Measurements from ENCODE around the gene KCNAB2.
"Not testable (repeated sequence)": the region's sequence is repeated elsewhere in the genome, so short reads cannot be mapped to it uniquely, and the experiment has no call there.

KCNAB2 gene

GRCh38 chr1:6016191-6016865 lies 29.4 kb upstream of the KCNAB2 start:
- no peak for TF ChIP-seq CTCF (conservative IDR thresholded peaks at IDR 0.05; ENCODE audit: low read depth)
- H3K27ac ChIP-seq, result peak overlapping the region; percentile 77
- DNase-seq (ENCODE audit: low spot score), result peak; percentile 95
- ChIA-PET CTCF (interaction anchor here (0.6 to 0.7 kb wide), 2 partner anchors 338 to 397 kb away, joined by 4 to 5 read pairs; no protein-coding TSS in a partner anchor), POLR2A (ENCODE audit: low non-redundant PET) (interaction anchor here (0.6 kb wide), 1 partner anchor 13 kb away, joined by 3 read pairs; no protein-coding TSS in a partner anchor)

GRCh38 chr1:6017654-6018053 lies 28.0 kb upstream of the KCNAB2 start:
- peak overlapping the region; percentile 77 for H3K27ac ChIP-seq
- CTCF ChIA-PET, result interaction anchor here (0.6 kb wide), 1 partner anchor 1251 kb away, joined by 4 read pairs; no protein-coding TSS in a partner anchor
- POLR2A ChIA-PET (ENCODE audit: low non-redundant PET), result not testable (repeated sequence)

GRCh38 chr1:6019166-6019845 lies 26.4 kb upstream of the KCNAB2 start:
- ChIA-PET POLR2A (ENCODE audit: low non-redundant PET) (no interaction called here), CTCF (interaction anchor here (0.6 kb wide), 1 partner anchor 66 kb away, joined by 5 read pairs; no protein-coding TSS in a partner anchor)
- no peak overlapping the region for H3K27ac ChIP-seq
- no peak for DNase-seq (ENCODE audit: low spot score)
- TF ChIP-seq CTCF (conservative IDR thresholded peaks at IDR 0.05; ENCODE audit: low read depth), result no peak

More at GRCh38 chr1:6017654-6018053, 28.0 kb upstream of the KCNAB2 start:
- not testable (repeated sequence) for DNase-seq (ENCODE audit: low spot score)

- CTCF ChIA-PET, result no interaction called here
- TF ChIP-seq CTCF (conservative IDR thresholded peaks at IDR 0.05; ENCODE audit: low read depth), result no peak
- POLR2A ChIA-PET (ENCODE audit: low non-redundant PET), result no interaction called here
- DNase-seq (ENCODE audit: low spot score), result no peak
- H3K27ac ChIP-seq, result no peak overlapping the region
These were observed 23.5 kb upstream of the KCNAB2 start for GRCh38 chr1:6022193-6022592.

- TF ChIP-seq CTCF (conservative IDR thresholded peaks at IDR 0.05; ENCODE audit: low read depth), result no peak
- ChIA-PET POLR2A (ENCODE audit: low non-redundant PET) (no interaction called here), CTCF (interaction anchor here (0.6 to 2.5 kb wide), 2 partner anchors 11 to 187 kb away, joined by 7 read pairs; no protein-coding TSS in a partner anchor)
- DNase-seq (ENCODE audit: low spot score), result no peak
- H3K27ac ChIP-seq, result no peak overlapping the region
These were observed 22.3 kb upstream of the KCNAB2 start for GRCh38 chr1:6023346-6023745.

- ChIA-PET CTCF (interaction anchor here (1.0 to 2.5 kb wide), 3 partner anchors 10 to 29 kb away, joined by 3 to 7 read pairs (median 4); no protein-coding TSS in a partner anchor), POLR2A (ENCODE audit: low non-redundant PET) (no interaction called here)
- TF ChIP-seq CTCF (conservative IDR thresholded peaks at IDR 0.05; ENCODE audit: low read depth), result no peak
- peak overlapping the region; percentile 94 for H3K27ac ChIP-seq
- no peak for DNase-seq (ENCODE audit: low spot score)
These were observed 21.3 kb upstream of the KCNAB2 start for GRCh38 chr1:6024376-6024775.
